Activated naive CD4-positive, alpha-beta T cell treated with anti-CD3 and anti-CD28 coated beads, Interleukin-2, amount 10 ng/mL, durations not matched to agents 7 days and 5 days (primary cell): Measurements from ENCODE around the gene MET.
"Not testable (repeated sequence)": the region's sequence is repeated elsewhere in the genome, so short reads cannot be mapped to it uniquely, and the experiment has no call there.

ENCODE experiments used
- CTCF ChIA-PET: fragments of 350-600 bp; sonication (Branson Sonifier 250); formaldehyde crosslinking; loops from one replicate; lab custom pipeline; 2021; ENCODE audit warnings: antibody characterized with exemption; lab: Charles Lee
- DNase-seq: peaks from one replicate; pipeline ENCODE4 v3.0.0-alpha.2; 2020
- H3K27ac Mint-ChIP-seq: one replicate; pipeline ENCODE4 v1.8.0; 2021; ENCODE audit warnings: mild to moderate bottlenecking, moderate library complexity, mixed read lengths
- H3K27me3 Mint-ChIP-seq: one replicate; pipeline ENCODE4 v1.8.0; 2021; ENCODE audit warnings: mild to moderate bottlenecking, mixed read lengths
- H3K36me3 Mint-ChIP-seq: one replicate; pipeline ENCODE4 v1.8.0; 2021; ENCODE audit warnings: mixed read lengths
- H3K4me1 Mint-ChIP-seq: one replicate; pipeline ENCODE4 v1.8.0; 2021; ENCODE audit warnings: mixed read lengths
- H3K4me3 Mint-ChIP-seq: one replicate; pipeline ENCODE4 v1.8.0; 2021; ENCODE audit warnings: mild to moderate bottlenecking, moderate library complexity, mixed read lengths
- H3K9me3 Mint-ChIP-seq: one replicate; pipeline ENCODE4 v1.8.0; 2021; ENCODE audit warnings: mixed read lengths

The MET gene

GRCh38 chr7:116732788-116733694, 61.0 kb downstream of the MET start:
- Mint-ChIP-seq H3K27me3 (peaks cover 3% of the 10 kb centered on the region), H3K4me1 (no peaks in the 10 kb centered on the region), H3K27ac (no peak overlapping the region), H3K36me3 (no peaks in the 10 kb centered on the region), H3K4me3 (no peak overlapping the region), H3K9me3 (no peaks in the 10 kb centered on the region)
- CTCF ChIA-PET = no interaction called here
- DNase-seq = no peak

GRCh38 chr7:116733924-116734580, 62.1 kb downstream of the MET start:
- CTCF ChIA-PET = no interaction called here
- no peaks in the 10 kb centered on the region for H3K36me3 Mint-ChIP-seq
- DNase-seq = no peak
- H3K27me3 Mint-ChIP-seq = peaks cover 4% of the 10 kb centered on the region
- H3K4me1 Mint-ChIP-seq = no peaks in the 10 kb centered on the region
- H3K9me3 Mint-ChIP-seq = no peaks in the 10 kb centered on the region
- no peak overlapping the region for H3K27ac Mint-ChIP-seq
- H3K4me3 Mint-ChIP-seq = no peak overlapping the region

GRCh38 chr7:116734710-116735109, 62.7 kb downstream of the MET start:
- Mint-ChIP-seq H3K27ac (no peak overlapping the region), H3K4me3 (no peak overlapping the region), H3K36me3 (no peaks in the 10 kb centered on the region), H3K9me3 (no peaks in the 10 kb centered on the region), H3K4me1 (no peaks in the 10 kb centered on the region), H3K27me3 (peaks cover 4% of the 10 kb centered on the region)
- DNase-seq = no peak
- CTCF ChIA-PET = no interaction called here

- H3K4me1 Mint-ChIP-seq = no peaks in the 10 kb centered on the region
- DNase-seq = no peak
- H3K27ac Mint-ChIP-seq = no peak overlapping the region
- peaks cover 4% of the 10 kb centered on the region for H3K27me3 Mint-ChIP-seq
- no peaks in the 10 kb centered on the region for H3K9me3 Mint-ChIP-seq
- CTCF ChIA-PET = no interaction called here
- H3K36me3 Mint-ChIP-seq = no peaks in the 10 kb centered on the region
- no peak overlapping the region for H3K4me3 Mint-ChIP-seq
Measured at GRCh38 chr7:116736927-116737715, 65.1 kb downstream of the MET start.

GRCh38 chr7:116738378-116738777, 66.4 kb downstream of the MET start:
- H3K9me3 Mint-ChIP-seq = no peaks in the 10 kb centered on the region
- no peak for DNase-seq
- H3K27me3 Mint-ChIP-seq = peaks cover 9% of the 10 kb centered on the region
- CTCF ChIA-PET = no interaction called here
- H3K27ac Mint-ChIP-seq = no peak overlapping the region
- no peaks in the 10 kb centered on the region for H3K36me3 Mint-ChIP-seq
- H3K4me1 Mint-ChIP-seq = no peaks in the 10 kb centered on the region
- no peak overlapping the region for H3K4me3 Mint-ChIP-seq

- Mint-ChIP-seq H3K36me3 (no peaks in the 10 kb centered on the region), H3K4me1 (no peaks in the 10 kb centered on the region), H3K27ac (no peak overlapping the region), H3K9me3 (no peaks in the 10 kb centered on the region), H3K4me3 (no peak overlapping the region), H3K27me3 (peaks cover 9% of the 10 kb centered on the region)
- CTCF ChIA-PET = no interaction called here
- no peak for DNase-seq
Measured at GRCh38 chr7:116739307-116739706, 67.3 kb downstream of the MET start.

GRCh38 chr7:116740231-116740630, 68.2 kb downstream of the MET start:
- Mint-ChIP-seq H3K4me1 (no peaks in the 10 kb centered on the region), H3K27me3 (peaks cover 9% of the 10 kb centered on the region), H3K36me3 (no peaks in the 10 kb centered on the region), H3K9me3 (no peaks in the 10 kb centered on the region), H3K4me3 (no peak overlapping the region), H3K27ac (no peak overlapping the region)
- CTCF ChIA-PET = no interaction called here
- no peak for DNase-seq

GRCh38 chr7:116740755-116741462, 68.9 kb downstream of the MET start:
- Mint-ChIP-seq H3K27ac (no peak overlapping the region), H3K36me3 (no peaks in the 10 kb centered on the region), H3K27me3 (peaks cover 9% of the 10 kb centered on the region), H3K4me1 (no peaks in the 10 kb centered on the region), H3K9me3 (peaks cover under 1% of the 10 kb centered on the region), H3K4me3 (no peak overlapping the region)
- DNase-seq = no peak
- CTCF ChIA-PET = no interaction called here

- Mint-ChIP-seq H3K36me3 (no peaks in the 10 kb centered on the region), H3K9me3 (peaks cover 2% of the 10 kb centered on the region), H3K27me3 (peaks cover 9% of the 10 kb centered on the region), H3K4me1 (no peaks in the 10 kb centered on the region), H3K4me3 (no peak overlapping the region), H3K27ac (no peak overlapping the region)
- CTCF ChIA-PET = no interaction called here
- DNase-seq = no peak
Measured at GRCh38 chr7:116741625-116742316, 69.8 kb downstream of the MET start.

GRCh38 chr7:116742641-116743040, 70.6 kb downstream of the MET start:
- DNase-seq = no peak
- Mint-ChIP-seq H3K4me1 (no peaks in the 10 kb centered on the region), H3K27me3 (peaks cover 9% of the 10 kb centered on the region), H3K27ac (no peak overlapping the region), H3K36me3 (no peaks in the 10 kb centered on the region), H3K4me3 (no peak overlapping the region), H3K9me3 (peaks cover 2% of the 10 kb centered on the region)
- CTCF ChIA-PET = interaction anchor here (0.6 kb wide), 1 partner anchor 62 kb away, joined by 3 read pairs; no protein-coding TSS in a partner anchor

- H3K27ac Mint-ChIP-seq, H3K27me3 Mint-ChIP-seq, H3K9me3 Mint-ChIP-seq, DNase-seq, H3K4me3 Mint-ChIP-seq, H3K36me3 Mint-ChIP-seq, CTCF ChIA-PET, H3K4me1 Mint-ChIP-seq: not testable (repeated sequence)
Measured at GRCh38 chr7:116743835-116744234, 71.8 kb downstream of the MET start.

- H3K9me3 Mint-ChIP-seq, DNase-seq, H3K4me3 Mint-ChIP-seq, H3K4me1 Mint-ChIP-seq, H3K36me3 Mint-ChIP-seq, CTCF ChIA-PET, H3K27me3 Mint-ChIP-seq, H3K27ac Mint-ChIP-seq: not testable (repeated sequence)
Measured at GRCh38 chr7:116746388-116746787, 74.4 kb downstream of the MET start.

GRCh38 chr7:116751070-116751469, 79.1 kb downstream of the MET start:
- H3K4me3 Mint-ChIP-seq, DNase-seq, H3K27ac Mint-ChIP-seq, H3K4me1 Mint-ChIP-seq, H3K27me3 Mint-ChIP-seq, CTCF ChIA-PET, H3K9me3 Mint-ChIP-seq, H3K36me3 Mint-ChIP-seq: not testable (repeated sequence)
